Small intestine (tissue), 7 donors: Measurements from ENCODE around the gene COX10. TPM values are rescaled to one million over a fixed set of nuclear protein-coding genes. Genes with fewer than 3 reads are reported as not detected.
"Not testable (repeated sequence)": the region's sequence is repeated elsewhere in the genome, so short reads cannot be mapped to it uniquely, and the experiment has no call there.

Experiments
- DNase-seq, 2 donors: peaks; one replicate each; pipeline versions ENCODE4 v3.0.0 to v3.0.0-alpha.2; 2013
- FAIRE-seq: peaks from 2 replicates; lab custom pipeline; 2012; peaks lifted over from hg19 to GRCh38; lab: Jason Lieb, UNC
- H3K27ac ChIP-seq, 3 donors: one replicate each; pipeline ENCODE4 v1.5.1; 2013; ENCODE audit warnings: low read length in 2 of 3, mild to moderate bottlenecking in 2 of 3, control low read depth in 1 of 3, inconsistent platforms in 1 of 3, low read depth in 1 of 3, moderate library complexity in 1 of 3
- H3K27me3 ChIP-seq, 3 donors: one replicate each; pipeline ENCODE4 v1.6.1; 2013; ENCODE audit warnings: low read length in 3 of 3, inconsistent platforms in 1 of 3; ENCODE audit not compliant: control insufficient read depth in 3 of 3, insufficient read depth in 3 of 3
- H3K36me3 ChIP-seq, 3 donors: one replicate each; pipeline ENCODE4 v1.6.1; 2013; ENCODE audit warnings: low read length in 3 of 3, inconsistent platforms in 1 of 3, low read depth in 1 of 3, mild to moderate bottlenecking in 1 of 3, moderate library complexity in 1 of 3; ENCODE audit not compliant: control insufficient read depth in 3 of 3, insufficient read depth in 2 of 3
- H3K4me1 ChIP-seq, 3 donors: one replicate each; pipeline ENCODE4 v1.6.1; 2013; ENCODE audit warnings: low read length in 2 of 3, inconsistent platforms in 1 of 3, low read depth in 1 of 3, mild to moderate bottlenecking in 1 of 3, moderate library complexity in 1 of 3; ENCODE audit not compliant: control insufficient read depth in 3 of 3, insufficient read depth in 2 of 3
- H3K4me3 ChIP-seq, 3 donors: one replicate each; pipeline ENCODE4 v1.5.1; 2013; ENCODE audit warnings: low read length in 3 of 3, control low read depth in 1 of 3, inconsistent platforms in 1 of 3, low read depth in 1 of 3, mild to moderate bottlenecking in 1 of 3, moderate library complexity in 1 of 3
- H3K9me3 ChIP-seq, 2 donors: one replicate each; pipeline ENCODE4 v1.6.1; 2013; ENCODE audit warnings: low read depth in 1 of 2, low read length in 1 of 2; ENCODE audit not compliant: control insufficient read depth in 2 of 2, insufficient read depth in 1 of 2
- WGBS, 3 donors: extraction: QIAGEN DNeasy Blood & Tissue Kit; methylation state at CpG; one replicate each; pipeline ENCODE4 v1.1.7; 2013; 5-methylcytosine and 5-hydroxymethylcytosine counted together
- polyA plus RNA-seq, 4 donors: library from polyadenylated mRNA; stranded (reverse) in 3 of 4; unstranded in 1 of 4; fragments of 200-250 nt in 3 of 4; fragments of 120-200 nt in 1 of 4; gene quantifications; one replicate each; pipeline versions ENCODE4 v1.2.1 to v1.2.3, GENCODE V29; 2013
- donor health status: healthy with polysubstance abuse.
- donor health status: control.
- donor health status: control.
- donor health status: Bipolar disorder and iron deficiency.
- donor health status: healthy.

COX10 gene
- polyA plus RNA-seq, 4 donors: 10.8 to 18.1 (median 16.2) TPM

DNA sequence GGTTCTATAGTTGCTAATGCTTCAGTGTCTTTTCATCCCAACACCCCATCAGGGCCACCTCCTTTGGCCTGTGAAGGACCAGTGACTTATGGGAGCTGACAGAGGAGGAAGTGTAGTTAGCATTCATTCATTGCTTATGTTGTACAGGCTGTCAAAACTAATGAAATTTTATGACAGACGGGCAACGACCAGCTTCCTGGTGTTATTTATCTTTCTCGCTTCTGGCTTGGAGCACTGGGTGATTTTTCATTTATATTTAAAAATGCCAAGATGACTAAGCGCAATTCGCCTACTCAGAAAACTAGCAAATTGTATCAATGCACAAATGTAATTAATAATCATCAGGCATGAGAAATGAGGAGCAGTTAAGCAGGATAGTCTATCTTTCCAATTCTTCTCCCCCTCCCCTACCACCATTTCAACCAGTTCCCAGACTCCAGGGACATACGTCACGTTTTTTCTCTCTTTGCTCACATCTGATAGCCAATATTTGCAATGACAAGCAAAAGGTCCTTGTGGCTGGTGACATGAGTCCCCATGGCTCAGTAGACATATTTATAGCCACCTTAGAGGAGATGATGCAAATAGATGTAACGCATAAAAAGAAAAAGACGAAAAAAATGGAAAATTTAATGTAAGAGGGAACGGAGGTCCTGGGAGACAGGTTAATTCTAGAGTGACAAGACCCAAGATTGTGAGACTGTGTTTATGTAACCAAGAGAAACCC, 156.1 kb downstream of the COX10 start:
- Histone ChIP-seq H3K27ac (no peak overlapping the region), H3K36me3 (no peaks in the 10 kb centered on the region), H3K4me3 (no peak overlapping the region), H3K9me3 (no peaks in the 10 kb centered on the region), H3K27me3 (no peaks in the 10 kb centered on the region), H3K4me1 (no peaks in the 10 kb centered on the region)
- WGBS, 3 donors: 69 to 79% (median 74%) methylated on average over 10 of the region's 10 CpGs
- no peak for FAIRE-seq
- DNase-seq: no peak

DNA sequence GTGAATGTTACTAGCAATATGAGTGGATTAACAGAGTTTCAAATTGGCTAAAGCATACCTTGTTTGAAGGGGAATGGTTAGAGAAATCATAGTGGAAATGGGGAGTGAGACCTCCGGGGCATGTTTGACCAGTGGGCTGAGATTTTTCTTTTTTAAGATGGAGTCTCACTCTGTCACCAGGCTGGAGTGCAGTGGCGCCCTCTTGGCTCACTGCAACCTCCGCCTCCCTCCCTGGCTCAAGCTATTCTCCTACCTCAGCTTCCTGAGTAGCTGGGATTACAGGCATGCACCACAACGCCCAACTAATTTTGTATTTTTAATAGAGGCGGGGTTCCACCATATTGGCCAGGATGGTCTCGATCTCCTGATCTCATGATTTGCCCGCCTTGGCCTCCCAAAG, 157.7 kb downstream of the COX10 start:
- H3K4me3 ChIP-seq: no peak overlapping the region
- no peak for FAIRE-seq
- H3K27ac ChIP-seq: no peak overlapping the region
- no peaks in the 10 kb centered on the region for H3K9me3 ChIP-seq
- no peak for DNase-seq
- 87 to 97% (median 91%) methylated on average over 7 of the region's 7 CpGs for WGBS, 3 donors
- no peaks in the 10 kb centered on the region for H3K36me3 ChIP-seq
- H3K4me1 ChIP-seq: no peaks in the 10 kb centered on the region
- H3K27me3 ChIP-seq: no peaks in the 10 kb centered on the region

DNA sequence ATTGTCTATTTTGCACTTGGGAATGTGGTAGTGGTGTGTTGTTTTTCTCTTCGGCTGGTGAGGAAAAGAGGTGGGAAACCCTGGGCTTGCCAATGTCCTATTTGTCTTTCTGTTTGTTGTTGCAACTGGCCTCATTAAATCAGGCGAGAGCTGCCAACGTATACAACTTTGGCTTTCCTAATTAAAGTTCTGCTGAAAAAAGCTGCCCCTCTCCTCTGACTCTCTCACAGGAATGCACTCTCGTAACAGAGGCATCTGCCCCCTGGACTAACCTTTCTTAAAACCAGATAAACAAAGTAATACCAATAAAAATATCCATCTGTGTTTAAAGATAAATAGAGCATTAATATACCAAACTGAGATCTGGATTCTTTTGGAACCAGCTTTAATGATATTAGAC, 159.6 kb downstream of the COX10 start:
- 65 to 85% (median 77%) methylated on average over 4 of the region's 4 CpGs for WGBS, 3 donors
- no peak for FAIRE-seq
- Histone ChIP-seq H3K9me3 (no peaks in the 10 kb centered on the region), H3K4me3 (no peak overlapping the region), H3K4me1 (no peaks in the 10 kb centered on the region), H3K27me3 (no peaks in the 10 kb centered on the region), H3K27ac (no peak overlapping the region), H3K36me3 (no peaks in the 10 kb centered on the region)
- no peak for DNase-seq

DNA sequence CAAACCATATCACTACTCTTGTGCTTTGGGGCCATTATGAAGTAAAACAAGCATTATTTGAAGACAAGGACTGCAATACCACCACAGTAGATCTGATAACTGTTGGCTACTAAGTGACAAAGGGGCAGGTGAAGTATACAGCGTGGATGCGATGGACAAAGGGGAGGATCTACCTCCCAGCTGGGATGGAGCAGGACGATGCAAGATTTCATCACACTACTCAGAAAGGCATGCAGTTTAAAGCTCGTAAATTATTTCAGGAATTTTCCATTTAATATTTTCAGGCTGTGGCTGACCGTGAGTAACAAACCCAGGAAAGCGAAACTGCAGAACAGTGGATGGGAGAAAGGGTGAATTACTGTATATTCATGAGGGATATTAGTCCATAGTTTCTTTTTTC, 161.9 kb downstream of the COX10 start:
- H3K4me1 ChIP-seq, DNase-seq, FAIRE-seq, H3K27me3 ChIP-seq, H3K9me3 ChIP-seq, H3K27ac ChIP-seq, H3K36me3 ChIP-seq, H3K4me3 ChIP-seq: not testable (repeated sequence)
- 80 to 96% (median 85%) methylated on average over 3 to 4 of the region's 6 CpGs for WGBS, 3 donors

DNA sequence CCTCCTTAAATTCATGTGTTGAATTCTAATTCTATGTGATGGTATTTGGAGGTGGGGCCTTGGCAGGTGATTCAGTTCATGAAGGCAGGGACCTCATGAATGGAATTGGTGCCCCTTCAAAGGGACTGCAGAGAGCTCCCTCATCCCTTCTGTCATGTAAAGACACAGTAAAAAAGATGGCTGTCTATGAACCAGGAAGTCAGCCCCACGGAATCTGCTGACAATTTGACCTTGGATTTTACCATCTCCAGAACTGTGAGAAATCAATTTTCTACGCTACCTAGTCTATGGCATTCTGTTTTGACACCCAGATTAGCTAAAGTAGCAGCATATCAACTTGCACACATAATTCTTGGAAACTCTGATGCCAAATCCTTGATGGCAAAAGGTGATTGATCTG, 165.7 kb downstream of the COX10 start:
- not testable (repeated sequence) for H3K36me3 ChIP-seq, H3K27me3 ChIP-seq, DNase-seq, H3K27ac ChIP-seq, FAIRE-seq, H3K9me3 ChIP-seq, H3K4me3 ChIP-seq, H3K4me1 ChIP-seq
- 75 to 88% (median 82%) methylated on average over 2 of the region's 2 CpGs for WGBS, 3 donors

DNA sequence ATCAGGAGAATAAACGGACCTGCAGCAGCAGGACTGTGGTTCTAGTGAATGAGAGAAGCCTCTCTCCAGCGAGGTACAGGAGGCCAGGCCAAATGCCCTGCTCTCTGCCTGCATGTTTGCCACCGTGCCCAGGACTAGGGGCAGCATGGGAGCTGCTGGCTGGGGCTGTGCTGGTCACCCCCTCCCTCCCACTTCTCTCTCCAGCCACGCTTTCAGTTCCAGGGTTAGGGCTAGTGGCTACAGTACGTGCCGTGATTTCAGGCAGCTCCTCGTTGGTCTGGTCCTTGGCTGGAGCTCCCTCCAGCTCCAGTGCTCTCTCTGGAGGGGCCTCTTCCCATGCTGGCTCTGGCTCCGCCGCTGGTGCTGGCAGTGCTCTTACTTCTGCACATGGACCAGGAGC, 166.7 kb downstream of the COX10 start:
- not testable (repeated sequence) for FAIRE-seq, H3K4me1 ChIP-seq

DNA sequence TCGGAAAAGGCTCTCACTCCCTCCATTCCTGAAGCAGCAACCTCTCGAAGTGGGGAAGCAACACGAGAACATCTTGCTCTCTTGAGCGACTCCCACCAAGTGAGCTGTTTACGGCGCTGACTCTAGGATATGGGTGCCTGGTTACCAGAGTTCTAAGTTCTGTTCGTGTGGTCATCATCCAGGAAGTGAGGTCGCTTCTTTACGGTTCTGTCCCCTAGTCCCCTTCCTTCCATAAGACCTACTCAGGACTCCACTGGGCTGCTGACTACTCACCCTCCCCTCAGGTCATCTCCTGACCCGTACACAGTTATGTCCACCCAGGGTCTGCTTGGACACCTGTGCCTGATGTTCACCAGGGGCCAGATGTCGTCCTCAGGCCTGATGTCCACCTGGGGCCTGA, 167.5 kb downstream of the COX10 start, which contains the start of gene CDRT15:
TSS of gene CDRT15 (minus strand) at position 101 of the 400 bp plus-strand sequence. CDS start at position 72, 29 bp downstream.
- WGBS, 3 donors: 91 to 96% (median 95%) methylated on average over 9 to 11 of the region's 11 CpGs
- H3K27ac ChIP-seq, H3K4me3 ChIP-seq, H3K4me1 ChIP-seq, H3K36me3 ChIP-seq, DNase-seq, H3K9me3 ChIP-seq, H3K27me3 ChIP-seq, FAIRE-seq: not testable (repeated sequence)

More for the DNA sequence above, 166.7 kb downstream of the COX10 start:
- not testable (repeated sequence) for H3K36me3 ChIP-seq, H3K9me3 ChIP-seq, H3K27me3 ChIP-seq, H3K4me3 ChIP-seq, H3K27ac ChIP-seq, DNase-seq
- 80 to 93% (median 81%) methylated on average over 7 to 9 of the region's 9 CpGs for WGBS, 3 donors

DNA sequence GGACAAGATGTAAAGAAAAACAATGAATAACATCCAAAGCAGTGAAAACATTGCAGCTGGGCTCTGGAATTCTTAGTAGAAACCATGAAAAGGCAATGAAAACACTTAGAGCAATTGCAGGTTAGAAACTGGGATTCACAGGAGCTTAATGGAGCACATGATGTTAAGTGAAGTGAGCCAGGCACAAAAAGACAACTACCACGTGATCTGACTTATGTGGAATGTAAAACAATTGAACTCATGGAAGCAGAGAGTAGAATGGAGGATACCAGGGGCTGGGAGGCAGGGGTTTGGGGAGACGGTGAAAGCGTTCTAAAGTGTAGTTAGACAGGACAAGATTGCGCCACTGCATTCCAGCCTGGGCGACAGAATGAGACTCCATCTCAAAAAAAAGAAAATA, 170.0 kb downstream of the COX10 start:
- not testable (repeated sequence) for H3K27ac ChIP-seq, H3K27me3 ChIP-seq, DNase-seq, H3K4me3 ChIP-seq, H3K36me3 ChIP-seq, H3K4me1 ChIP-seq, FAIRE-seq, H3K9me3 ChIP-seq
- WGBS, 3 donors: 83 to 94% (median 92%) methylated on average over 2 to 3 of the region's 5 CpGs

DNA sequence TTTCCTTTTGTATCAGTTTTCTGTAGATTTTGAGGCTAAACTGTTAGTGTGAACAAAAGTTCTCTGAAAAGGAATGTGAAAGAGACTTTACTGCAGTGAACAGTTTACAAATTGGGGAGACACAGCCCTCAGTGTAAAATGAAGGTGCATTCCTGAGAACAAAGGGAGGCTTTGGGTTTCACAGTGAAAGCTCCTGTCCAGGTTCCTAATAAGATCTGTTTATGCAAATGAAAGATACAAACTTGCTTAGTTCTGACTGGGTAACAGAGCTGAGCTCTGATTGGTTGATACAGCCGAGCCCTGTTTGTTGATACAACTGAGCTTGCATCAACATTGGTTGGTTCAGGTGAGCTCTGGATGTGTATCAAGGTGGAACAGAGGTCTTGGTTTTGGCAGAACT, 175.7 kb downstream of the COX10 start:
- FAIRE-seq: no peak
- Histone ChIP-seq H3K9me3 (no peaks in the 10 kb centered on the region), H3K27me3 (peaks cover 0 to 3% (median 0%) of the 10 kb centered on the region in 3 donors), H3K27ac (no peak overlapping the region), H3K36me3 (no peaks in the 10 kb centered on the region), H3K4me1 (no peaks in the 10 kb centered on the region), H3K4me3 (no peak overlapping the region)
- 56 to 81% (median 64%) methylated on average over 1 of the region's 1 CpG for WGBS, 3 donors
- no peak for DNase-seq
